CD4-positive, alpha-beta T cell treated with Interleukin-1 beta for 1 hour (primary cell): ENCODE measurements around the gene LPAR3.

Experiments
- DNase-seq, 2 donors: peaks; one replicate each; pipeline ENCODE4 v3.0.0-alpha.2; 2020 to 2022

LPAR3 gene

DNA sequence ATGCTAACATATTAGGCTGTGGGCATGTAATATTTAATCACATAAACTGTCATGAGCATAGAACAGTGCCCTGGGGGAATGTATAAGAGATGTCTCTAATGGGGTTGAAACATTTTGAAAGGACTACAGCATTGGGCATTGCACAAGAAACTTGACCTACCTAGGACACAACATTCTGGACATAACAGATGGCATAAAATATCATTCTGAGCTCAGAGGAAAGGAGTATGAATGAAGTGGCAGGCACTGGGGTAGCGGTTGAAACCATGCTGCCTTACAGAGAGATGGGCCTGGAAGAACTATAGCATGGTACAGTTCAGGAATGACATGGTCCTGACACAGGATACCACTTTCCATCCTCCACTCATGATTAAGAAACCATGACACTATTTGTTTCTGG is 69.0 kb downstream of the LPAR3 start:
- DNase-seq, result no peak

GRCh38 chr1:84823511-84823910 is 69.5 kb downstream of the LPAR3 start:
- DNase-seq, result no peak

DNA sequence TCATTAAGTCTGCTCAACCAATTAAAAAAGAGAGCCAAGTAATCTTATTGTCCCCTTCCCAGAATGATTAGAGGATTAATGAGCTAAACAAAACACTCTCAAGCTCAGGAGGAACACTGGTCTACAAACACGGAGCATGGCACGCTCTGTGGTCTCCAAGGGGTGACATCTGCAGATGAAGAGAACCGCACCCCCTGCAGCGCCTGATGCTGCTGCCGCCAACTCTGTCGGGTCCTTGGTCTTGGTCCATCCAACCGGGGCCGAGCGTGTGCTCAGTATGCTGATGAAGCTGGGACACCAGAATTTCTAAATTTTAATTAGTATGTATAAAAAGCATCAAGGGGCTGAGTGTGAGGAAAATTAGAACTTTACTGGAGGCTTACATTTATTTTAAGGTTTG is 82.7 kb downstream of the LPAR3 start:
- DNase-seq, result no peak

GRCh38 chr1:84809023-84809422 is 84.0 kb downstream of the LPAR3 start:
- DNase-seq, result no peak

DNA sequence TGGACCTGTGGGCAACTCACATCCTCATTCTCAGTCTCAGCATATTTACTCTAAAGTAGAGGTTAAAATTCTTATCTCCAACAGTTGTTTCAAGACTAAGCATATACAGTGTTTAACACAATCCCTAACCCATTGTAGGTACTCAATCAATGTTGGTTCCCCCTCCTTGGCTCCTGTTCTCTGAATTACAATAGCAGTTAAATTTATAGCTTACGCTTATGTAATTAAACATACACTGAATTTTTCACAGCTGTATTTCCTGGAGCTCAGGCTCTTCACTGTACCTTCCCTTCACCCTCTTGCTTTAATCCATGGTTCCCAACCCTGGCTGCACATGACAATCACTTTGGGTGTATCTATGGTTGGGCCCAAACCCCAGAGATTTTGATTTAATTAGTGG is 89.4 kb downstream of the LPAR3 start:
- no peak for DNase-seq

GRCh38 chr1:84802567-84803232 is 90.3 kb downstream of the LPAR3 start:
- DNase-seq, result no peak

DNA sequence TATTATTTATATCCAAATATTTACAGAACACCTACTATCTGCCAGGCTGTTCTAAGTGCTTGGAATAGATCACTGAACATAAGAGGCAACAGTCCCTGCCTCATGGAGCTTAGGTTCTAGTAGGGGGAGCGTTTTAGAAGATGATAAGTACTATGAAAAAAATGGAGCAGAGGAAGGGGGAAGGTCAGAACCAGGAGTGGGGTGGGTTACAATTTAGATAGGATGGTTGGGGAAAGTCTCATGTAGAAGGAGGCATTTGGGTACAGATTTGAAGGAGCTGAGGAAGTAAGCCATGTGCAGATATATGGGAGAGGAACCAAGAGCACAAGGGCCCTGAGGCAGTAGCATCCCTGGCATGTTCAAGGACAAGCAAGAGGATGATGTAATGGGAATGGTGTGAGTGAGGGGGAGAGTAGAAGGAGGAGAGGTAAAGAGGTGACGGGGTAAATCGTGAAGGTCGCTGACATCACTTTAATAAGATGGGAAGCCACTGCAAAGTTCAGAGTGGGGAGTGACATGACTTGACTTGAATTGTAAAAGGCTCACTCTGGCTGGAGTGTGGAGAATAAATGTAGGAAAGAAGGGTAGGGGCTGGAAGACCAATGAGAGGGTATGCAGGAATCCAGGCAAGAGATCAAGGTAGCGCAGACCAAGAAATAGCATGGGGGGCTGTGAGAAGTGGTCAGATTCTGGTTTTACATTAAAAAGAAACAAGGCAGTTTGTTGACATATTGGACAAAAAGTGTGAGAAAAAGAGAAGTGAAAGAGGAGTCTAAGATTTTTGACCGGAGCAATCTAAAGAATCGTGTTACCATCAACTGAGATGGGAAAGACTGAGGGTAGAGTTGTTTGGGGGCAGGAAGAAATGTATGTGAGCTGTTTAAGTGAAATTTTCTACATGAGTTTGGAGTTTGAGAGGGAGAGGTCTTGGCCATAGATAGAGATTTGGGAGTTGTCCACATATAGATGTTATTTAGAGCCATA is 92.6 kb downstream of the LPAR3 start:
- no peak for DNase-seq

DNA sequence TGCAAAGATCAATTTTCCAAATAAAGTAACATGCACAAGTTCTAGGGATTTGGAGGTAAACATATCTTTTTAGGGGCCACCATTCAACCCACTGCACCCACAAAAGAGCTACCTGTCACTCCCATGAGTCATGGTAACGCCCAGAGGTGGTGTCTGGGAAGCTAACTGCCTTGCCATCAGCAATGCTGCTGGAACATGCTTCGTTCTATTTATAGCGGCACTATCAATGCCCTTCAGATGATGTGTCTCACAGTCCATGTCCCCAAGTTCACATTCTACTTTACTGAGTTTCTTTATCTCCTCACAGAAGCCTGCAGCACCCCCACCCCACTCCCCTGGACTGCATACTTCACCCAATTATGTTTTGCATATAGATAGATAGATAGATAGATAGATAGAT is 95.4 kb downstream of the LPAR3 start:
- no peak for DNase-seq

GRCh38 chr1:84795966-84796600 is 96.9 kb downstream of the LPAR3 start:
- no peak for DNase-seq

- no peak for DNase-seq
Measured at GRCh38 chr1:84795213-84795612, 97.8 kb downstream of the LPAR3 start.

- DNase-seq, result no peak
Measured at GRCh38 chr1:84792421-84792820, 100.6 kb downstream of the LPAR3 start.

- no peak for DNase-seq
Measured at GRCh38 chr1:84789014-84789413, 104.0 kb downstream of the LPAR3 start.

DNA sequence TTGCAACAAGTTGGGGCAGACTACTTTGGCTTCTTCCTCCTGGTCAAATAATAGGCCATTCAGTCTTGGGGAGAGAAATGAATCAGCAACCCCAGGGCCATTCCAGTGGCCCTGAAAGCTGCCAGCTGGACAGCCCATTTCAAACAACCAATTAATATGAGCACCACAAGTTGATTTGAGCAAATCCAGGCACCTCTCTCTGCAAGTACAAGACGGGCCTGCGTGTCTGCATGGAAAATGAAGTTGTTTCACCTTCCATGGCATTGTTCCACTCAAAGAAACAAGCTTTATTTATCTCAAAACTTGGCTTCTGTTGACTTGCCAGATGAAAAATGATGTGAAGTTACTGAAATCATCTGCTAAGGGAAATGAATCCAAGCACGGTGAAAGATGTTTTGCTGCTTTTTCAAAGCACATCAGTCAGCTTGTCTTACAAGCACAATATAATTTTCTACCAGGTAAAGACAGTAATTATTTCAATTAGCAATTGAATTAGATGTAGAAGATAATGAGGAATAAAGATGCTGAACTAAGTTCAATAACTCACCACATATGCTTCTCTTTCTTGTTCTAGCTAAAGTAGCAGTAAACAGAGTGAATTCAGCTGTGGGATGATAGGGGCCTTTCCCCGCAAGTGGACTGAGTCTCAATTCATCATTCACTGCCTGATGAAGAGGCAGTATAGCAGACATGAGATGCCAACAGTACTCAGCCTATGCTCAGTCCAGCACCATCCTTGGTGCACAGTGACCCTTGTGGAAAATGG is 107.6 kb downstream of the LPAR3 start:
- no peak for DNase-seq

DNA sequence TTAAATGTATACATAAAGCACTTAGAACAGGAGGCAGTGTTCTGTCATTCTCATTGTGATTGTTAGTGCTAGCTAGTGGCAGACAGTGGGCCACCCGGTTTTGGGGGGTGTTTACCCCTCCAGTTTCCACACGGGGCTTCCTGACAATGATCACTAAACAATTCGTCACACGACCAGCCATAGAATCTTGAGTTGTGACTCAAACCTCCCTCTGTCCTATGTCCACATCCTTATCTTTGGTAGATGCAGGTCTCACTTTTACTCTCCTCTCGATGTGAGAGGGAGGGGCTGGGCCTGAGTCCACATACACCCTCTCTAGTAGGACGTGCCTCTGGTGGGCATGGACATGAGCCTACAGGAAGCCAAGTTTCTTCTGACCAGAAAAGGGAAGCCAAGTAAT is 110.1 kb downstream of the LPAR3 start:
- DNase-seq, result no peak

DNA sequence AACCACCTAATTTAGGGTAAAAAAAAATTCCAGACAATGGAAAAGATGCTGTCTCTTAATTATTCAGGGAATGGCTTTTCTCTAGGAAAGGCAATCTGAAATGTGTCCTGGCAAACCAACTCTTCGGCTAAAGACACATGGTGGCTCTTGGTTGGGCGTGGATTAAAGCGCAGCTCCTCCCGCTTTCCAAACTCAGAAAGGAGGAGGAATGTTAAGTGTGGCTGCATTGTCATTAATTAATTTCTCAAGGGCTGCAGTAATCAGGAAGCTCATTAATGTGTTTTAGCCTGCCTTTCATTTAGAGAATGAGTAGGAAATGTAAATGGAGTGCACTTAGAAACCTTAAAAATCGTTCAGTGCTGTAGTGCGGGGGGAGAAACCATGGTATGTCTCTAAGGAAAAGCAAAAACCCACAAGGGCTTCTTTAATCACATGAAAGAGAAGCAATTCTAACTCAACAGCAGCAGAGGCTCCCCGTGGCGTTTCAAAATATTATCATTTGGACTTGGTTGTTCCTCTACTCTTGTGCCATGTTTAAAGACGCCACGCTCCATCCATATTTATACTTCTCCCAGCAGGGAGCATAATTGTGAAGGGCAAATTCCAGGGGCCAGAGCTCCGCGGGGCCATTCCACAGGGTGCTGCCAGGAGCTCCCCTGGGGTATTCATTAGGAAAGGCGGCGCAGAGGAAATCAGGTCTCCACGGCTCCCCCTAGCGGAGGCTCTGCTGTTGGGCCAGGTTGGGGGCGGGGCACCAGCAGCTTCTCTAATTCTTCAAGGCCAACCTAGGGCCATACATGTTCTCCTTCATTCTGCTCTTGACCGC is 110.8 kb downstream of the LPAR3 start:
- DNase-seq, result peak; percentile 66 to 74

DNA sequence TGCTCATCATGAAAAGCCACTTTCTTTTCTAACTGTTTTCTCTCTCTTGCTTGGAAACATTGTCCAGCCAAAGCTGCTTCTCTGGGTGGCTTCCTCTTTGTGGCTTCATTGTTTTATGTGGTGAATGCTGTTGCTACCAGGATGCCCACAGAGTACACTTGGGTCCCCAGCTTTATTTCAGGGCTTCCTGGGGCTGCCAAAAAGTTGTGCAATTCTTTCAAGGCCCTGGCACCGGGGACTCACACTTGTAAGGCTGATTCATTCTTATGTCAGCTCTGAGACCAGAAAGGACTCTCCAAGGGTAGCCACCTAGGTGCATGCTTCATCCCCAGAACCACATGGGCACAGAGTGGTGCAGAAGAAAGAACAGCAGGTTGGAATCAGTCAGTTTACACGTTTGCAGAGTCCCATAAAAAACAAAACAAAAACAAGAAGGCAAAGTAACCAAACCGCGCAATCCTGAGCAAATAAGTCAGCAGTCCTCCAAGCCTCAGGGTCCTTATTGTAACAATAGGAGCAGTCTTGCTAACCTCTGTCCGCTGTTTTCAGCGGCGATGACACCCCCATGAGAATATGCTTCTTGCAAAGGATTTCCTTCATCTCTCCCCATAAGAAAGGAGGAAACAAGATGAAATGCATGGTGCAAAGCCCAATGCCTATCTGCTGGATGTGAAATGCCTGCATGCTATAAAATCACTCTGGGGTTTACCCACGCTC is 112.8 kb downstream of the LPAR3 start:
- DNase-seq, result peak; percentile 9 to 17

DNA sequence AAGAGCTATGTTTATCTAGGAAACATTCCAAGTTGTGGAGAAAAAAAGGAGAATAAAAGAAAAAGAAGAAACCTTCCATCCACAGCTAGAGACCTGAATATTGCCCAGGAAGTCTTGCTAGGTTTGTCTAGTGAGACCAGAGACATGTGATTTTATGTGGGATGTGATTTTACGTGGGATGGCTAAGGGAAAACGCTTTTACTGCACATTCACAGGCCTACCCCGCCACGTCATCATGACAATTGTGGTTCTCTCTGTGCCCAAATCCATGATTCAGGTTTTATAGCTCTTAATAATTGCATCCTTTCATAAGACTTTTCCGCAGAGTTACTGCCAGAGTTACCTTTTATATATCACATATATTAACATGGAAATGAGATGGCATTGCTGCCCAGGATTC is 116.4 kb downstream of the LPAR3 start:
- no peak for DNase-seq

- no peak for DNase-seq
Measured at GRCh38 chr1:84775535-84775920, 117.5 kb downstream of the LPAR3 start.

DNA sequence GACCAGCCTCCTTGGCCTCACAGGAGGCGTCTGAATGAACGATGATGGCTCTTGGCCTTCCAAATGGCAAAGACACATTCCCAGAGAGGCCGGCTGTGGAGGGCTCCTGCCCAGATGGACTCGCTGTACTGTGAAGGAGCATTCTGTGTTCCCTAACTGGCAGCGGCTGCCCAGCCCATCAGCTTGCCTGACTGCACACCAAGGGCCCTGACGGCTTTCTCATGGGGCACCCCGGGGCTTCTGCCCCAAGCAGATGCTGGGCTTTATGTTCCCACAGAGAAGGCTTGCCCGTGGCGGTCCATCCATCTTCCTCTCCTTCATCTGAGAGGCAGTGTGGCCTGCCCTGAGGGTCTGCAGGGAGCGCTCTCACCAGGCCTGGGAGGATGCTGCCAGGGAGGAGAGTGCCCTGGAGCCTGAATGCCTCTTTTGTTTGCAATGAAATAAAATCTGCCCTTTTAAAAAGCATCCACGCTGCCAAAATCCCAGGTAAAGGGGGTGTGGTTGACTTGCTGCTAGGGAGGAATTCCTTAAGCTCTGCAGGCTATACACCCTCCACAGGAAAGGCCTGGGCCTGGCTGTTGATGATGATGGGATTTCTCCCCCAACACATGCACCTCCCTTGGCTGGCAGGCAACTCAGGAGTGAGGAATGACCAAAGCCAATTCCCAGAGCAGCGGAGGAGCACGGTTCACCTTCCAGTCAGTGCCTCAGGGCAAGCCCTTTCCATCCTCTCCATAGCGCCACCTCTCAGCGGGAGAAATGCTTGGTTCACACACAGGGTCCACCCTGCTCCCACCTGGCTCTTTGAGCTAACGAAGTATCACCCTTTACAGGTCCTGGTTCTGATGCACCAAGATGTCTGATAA is 118.1 kb downstream of the LPAR3 start:
- no peak for DNase-seq

GRCh38 chr1:84773933-84774497 is 119.0 kb downstream of the LPAR3 start:
- no peak for DNase-seq
